H1 (cell line): ENCODE results near the gene APLN.

Experiments used
- EZH2 ChIP-seq: fragments of 200-600 bp; sonication (generic); IDR thresholded peaks from 2 replicates; pipeline ENCODE4 v1.7.1; 2012; ENCODE audit warnings: low read depth, mild to moderate bottlenecking, moderate library complexity, low read length, inconsistent platforms; ENCODE audit not compliant: severe bottlenecking
- POLR2A ChIP-seq, 2 experiments: IDR thresholded peaks; 1 replicate in 1 of 2; 2 replicates in 1 of 2; pipeline ENCODE4 v1.6.1; 2011; ENCODE audit warnings: low read depth in 2 of 2, low read length in 2 of 2, mild to moderate bottlenecking in 2 of 2; ENCODE audit errors: control extremely low read depth in 1 of 2
- POLR2AphosphoS5 ChIP-seq: IDR thresholded peaks from 2 replicates; pipeline ENCODE4 v1.6.1; 2011; ENCODE audit warnings: low read depth, low read length
- SRF ChIP-seq: IDR thresholded peaks from 2 replicates; pipeline ENCODE4 v1.6.1; 2011; ENCODE audit warnings: mild to moderate bottlenecking, low read depth, low read length, moderate library complexity
- TAF1 ChIP-seq: IDR thresholded peaks from 2 replicates; pipeline ENCODE4 v1.6.1; 2011; ENCODE audit warnings: mild to moderate bottlenecking, low read depth, low read length
- TF ChIP-seq, protein P1 (sequence below), 3 experiments: IDR thresholded peaks; 1 replicate in 2 of 3; 2 replicates in 1 of 3; pipeline versions ENCODE4 v1.5.1 to v1.6.1; 2011; ENCODE audit warnings: low read length in 3 of 3, mild to moderate bottlenecking in 3 of 3, inconsistent platforms in 2 of 3, low read depth in 1 of 3, moderate library complexity in 1 of 3; ENCODE audit not compliant: insufficient read depth in 1 of 3; ENCODE audit errors: control extremely low read depth in 1 of 3

- TF ChIP-seq, protein P1, sequence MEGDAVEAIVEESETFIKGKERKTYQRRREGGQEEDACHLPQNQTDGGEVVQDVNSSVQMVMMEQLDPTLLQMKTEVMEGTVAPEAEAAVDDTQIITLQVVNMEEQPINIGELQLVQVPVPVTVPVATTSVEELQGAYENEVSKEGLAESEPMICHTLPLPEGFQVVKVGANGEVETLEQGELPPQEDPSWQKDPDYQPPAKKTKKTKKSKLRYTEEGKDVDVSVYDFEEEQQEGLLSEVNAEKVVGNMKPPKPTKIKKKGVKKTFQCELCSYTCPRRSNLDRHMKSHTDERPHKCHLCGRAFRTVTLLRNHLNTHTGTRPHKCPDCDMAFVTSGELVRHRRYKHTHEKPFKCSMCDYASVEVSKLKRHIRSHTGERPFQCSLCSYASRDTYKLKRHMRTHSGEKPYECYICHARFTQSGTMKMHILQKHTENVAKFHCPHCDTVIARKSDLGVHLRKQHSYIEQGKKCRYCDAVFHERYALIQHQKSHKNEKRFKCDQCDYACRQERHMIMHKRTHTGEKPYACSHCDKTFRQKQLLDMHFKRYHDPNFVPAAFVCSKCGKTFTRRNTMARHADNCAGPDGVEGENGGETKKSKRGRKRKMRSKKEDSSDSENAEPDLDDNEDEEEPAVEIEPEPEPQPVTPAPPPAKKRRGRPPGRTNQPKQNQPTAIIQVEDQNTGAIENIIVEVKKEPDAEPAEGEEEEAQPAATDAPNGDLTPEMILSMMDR (IDR thresholded peaks at IDR 0.05; ENCODE audit: control extremely low read depth in 1 of 3, insufficient read depth in 1 of 3, low read depth in 1 of 3, low read length in 3 of 3): no peak
- TF ChIP-seq SRF (no peak), EZH2 (no peak), POLR2AphosphoS5 (no peak), POLR2A (IDR thresholded peaks at IDR 0.05; ENCODE audit: control extremely low read depth in 1 of 2, low read depth in 2 of 2, low read length in 2 of 2) (no peak), TAF1 (no peak)
These were observed 942 bp upstream of the APLN start for GRCh38 chrX:129655547-129656249.
